T1000 (cell line): ENCODE measurements around the gene PRKCE.
"Not testable (repeated sequence)": the region's sequence is repeated elsewhere in the genome, so short reads cannot be mapped to it uniquely, and the experiment has no call there.

Experiments
- DNase-seq: peaks from one replicate; lab custom pipeline; 2025; ENCODE audit warnings: mixed read lengths; lab: John Stamatoyannopoulos, UW

Gene PRKCE

DNA sequence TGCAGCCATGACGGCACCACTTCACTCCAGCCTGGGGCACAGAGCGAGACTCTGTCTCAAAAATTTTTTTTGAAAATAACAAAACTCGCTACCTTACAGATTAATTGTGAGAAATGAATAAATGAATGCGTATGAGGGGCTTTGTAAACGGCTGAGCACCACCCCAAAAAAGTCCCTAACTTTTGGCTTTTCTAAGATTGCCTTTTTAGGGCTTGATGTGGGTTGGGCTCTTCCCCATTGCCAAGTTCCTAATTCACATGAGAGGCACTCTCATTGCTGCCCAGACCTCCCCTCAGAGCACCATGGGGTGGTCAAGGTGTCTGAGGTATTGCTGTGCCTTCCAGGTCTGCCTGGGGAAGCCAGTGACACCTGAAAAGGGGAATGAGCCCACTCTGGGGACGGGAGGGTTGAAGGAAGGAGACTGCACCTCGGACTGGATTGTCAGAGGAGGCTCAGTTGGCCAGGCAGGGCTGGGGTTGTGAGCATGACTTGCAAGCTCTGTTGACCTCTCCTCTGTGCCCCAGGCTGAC is 186.4 kb downstream of the PRKCE start:
- no peak for DNase-seq

DNA sequence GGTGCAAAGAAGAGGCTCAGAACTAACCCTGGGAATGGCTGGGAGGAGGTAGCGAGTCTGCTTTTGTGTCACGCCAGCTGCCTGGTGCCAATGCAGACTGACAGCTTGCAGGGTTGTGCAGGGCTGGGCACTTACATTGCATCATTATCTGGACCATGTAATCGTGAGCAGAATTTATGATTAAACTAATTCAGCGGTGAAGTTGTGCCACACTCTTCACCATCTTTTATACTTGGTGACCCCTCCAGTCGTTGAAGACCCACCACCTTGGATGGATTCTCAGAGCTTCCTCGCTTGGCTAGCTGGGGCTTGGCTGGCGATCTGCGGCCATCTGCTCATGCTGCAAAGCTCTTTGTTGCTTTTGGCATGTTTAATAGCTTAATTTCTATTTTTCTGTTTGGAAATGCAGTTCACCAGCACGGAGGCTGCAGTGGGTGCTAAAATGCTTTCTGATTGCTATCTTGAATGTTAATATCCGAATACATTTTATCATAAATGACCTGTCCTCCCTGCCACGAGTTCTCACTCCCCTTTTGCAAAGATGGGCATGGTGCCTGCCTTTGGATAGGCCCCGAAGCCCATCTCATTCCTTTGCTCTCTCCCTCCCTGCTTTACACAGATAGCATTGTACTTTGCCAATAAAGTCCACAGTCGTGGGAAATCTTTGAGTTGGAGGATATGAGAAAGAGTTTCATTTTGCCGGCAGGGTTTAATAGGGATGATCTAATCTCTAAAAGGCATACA is 188.2 kb downstream of the PRKCE start:
- no peak for DNase-seq

DNA sequence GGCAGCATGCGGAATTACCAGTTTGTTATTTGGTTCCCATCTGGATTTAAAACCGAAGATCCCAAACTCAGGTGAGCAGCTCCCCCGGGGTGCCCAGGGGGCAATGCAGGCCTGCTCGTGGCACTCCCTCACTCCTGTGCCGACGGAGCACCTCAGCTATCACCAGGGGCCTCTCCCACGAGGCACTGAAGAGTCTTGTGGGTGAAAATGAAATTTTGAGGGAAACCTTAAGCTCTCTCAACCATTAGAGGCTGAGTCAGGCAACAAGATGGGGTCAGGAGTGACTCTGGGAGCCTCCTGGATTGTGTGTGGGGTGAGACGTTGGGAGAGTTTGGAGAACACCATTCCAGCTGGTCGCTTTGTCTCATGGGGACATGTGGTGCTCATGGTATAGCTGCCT is 189.0 kb downstream of the PRKCE start:
- no peak for DNase-seq

DNA sequence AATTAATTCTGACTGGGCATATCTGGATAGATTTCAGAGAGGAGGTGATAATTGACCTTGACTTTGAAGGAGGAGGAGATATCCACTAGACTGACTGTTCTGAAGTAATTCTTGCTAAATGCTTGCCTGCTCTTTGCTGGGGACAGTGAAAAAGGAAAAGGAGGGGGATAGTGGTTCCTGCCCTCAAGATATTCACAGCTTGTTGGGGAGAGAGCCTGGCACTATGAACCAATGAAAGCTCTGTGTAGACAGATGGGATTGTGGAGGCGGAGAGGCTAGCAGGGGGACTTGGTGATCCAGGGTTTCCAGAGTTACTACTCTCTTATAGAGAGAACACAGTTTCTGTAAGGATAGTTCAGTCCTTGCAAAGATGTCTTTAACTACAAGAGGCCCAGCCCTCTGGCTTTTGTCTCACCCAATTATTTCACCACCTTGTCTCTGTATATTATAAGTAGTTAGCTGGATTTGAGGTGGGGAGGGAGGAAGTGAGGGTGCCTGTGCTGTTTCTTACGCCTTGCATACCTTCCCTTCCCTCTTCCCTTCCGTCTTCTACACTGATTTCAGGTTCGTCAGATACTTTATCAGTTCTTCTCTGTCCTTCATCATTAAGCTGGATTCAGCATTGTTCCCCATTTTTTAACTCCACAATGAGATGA is 190.4 kb downstream of the PRKCE start:
- no peak for DNase-seq

DNA sequence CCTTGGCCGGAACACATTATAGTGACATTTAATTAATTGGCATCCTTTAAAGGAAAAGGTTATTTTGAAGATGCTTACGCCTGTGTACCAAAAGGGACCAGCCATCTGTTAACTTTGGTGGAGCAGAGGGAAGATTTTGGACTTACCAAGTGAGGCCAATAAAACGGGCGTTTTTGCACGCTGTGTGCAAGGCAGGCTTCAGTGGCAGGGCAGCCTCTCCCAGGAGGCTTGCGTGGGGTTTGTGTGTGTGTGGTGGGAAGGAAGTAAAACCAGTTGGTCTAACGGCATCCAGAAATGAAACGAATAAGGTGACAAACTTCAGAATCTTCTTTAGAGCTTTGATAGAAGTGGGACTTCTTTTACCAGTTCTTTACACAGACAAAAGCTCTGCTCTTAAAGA is 191.7 kb downstream of the PRKCE start:
- DNase-seq: no peak

DNA sequence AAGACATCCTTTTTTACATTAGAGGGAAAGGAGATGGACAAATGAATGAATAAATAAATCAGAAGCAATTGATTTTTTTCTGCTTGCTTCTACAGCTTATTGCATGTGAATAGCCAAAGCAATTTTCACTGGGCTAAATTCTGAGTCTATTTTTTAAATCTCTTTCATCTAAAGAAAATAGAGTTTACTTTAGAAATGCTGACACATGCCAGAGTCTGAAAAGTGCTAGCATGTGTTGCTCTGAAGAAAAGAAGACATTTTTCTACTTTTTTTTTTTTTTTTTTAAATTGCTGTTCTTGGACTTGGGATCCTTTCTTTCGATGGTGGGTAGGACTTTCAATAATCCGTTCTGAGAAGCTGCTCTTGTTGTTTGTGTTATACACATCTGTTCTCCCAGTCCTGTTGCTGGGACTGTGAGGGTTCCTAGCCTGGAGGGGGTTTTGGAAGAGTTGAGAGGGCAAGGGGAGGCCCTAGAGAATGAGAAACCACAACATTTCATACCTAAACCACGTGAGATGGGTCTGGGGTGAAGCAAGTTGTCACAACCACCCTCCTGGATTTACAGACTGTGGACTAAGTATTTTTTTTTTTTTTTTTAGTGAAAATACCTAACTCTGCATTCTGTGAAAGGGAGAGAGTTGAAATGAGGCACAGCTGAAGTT is 193.5 kb downstream of the PRKCE start:
- no peak for DNase-seq

DNA sequence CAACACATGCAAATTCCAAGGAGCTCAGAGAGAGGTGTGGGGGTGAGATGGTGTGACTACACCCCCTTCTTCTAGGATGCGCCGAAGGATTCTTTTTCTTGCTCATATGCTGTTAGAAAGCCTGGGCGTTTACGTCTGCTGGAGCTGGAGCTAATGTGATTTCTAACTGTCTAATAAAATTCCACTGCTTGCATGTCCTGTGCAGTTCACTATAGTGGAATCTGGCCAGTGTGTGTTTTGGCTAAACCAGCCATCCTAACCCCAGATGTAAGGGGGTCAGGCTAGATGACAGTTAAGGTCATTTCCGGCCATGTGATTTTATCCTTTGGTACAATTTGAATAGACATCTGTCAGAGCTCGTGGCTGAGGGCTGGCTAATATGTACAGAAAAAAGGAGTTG is 194.1 kb downstream of the PRKCE start:
- no peak for DNase-seq

DNA sequence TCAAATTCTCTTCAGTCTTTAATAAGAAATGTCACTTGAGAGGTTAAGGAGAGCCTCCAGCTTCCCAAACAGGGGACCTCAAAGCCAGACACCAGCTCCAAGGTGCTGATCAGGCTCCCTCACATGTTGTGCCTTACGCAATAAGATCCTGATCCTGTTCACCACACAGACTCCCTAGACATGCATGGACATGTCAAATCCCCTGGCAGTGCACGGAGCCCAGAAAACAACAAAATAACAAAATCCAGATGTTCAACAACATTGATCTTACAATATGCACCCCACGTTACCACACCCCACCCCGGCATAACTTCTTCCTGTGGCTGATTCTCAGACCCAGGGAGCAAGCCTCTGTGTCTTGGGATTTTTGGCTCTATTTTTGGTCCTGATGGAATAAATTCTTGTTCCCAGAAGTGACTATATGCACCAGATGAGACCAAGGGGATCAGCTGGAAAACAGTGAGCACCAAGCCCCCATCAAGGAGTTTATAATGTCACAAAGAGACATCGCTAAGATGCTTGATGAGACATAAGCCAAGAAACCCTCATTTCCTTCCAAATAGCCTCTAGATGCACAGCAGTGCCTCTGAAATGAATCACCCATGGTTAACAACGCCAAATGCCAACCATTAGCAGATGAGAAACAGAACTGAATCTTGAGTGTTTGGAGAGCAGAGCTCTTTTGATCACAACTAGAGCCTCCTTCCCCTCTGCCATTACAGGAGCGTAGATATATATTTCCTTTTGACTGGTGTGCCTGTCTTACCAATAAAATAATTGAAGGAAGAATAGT is 198.2 kb downstream of the PRKCE start:
- no peak for DNase-seq

GRCh38 chr2:45850558-45850957 is 199.1 kb downstream of the PRKCE start:
- DNase-seq: no peak

- no peak for DNase-seq
Measured at GRCh38 chr2:45851111-45851510, 199.6 kb downstream of the PRKCE start.

- peak; percentile 57 for DNase-seq
Measured at GRCh38 chr2:45851576-45852304, 200.3 kb downstream of the PRKCE start.

- no peak for DNase-seq
Measured at GRCh38 chr2:45852450-45853150, 201.1 kb downstream of the PRKCE start.

- DNase-seq: no peak
Measured at GRCh38 chr2:45855374-45855773, 203.9 kb downstream of the PRKCE start.

- no peak for DNase-seq
Measured at GRCh38 chr2:45856391-45857274, 205.2 kb downstream of the PRKCE start.

- no peak for DNase-seq
Measured at GRCh38 chr2:45857275-45857609, 205.8 kb downstream of the PRKCE start.

DNA sequence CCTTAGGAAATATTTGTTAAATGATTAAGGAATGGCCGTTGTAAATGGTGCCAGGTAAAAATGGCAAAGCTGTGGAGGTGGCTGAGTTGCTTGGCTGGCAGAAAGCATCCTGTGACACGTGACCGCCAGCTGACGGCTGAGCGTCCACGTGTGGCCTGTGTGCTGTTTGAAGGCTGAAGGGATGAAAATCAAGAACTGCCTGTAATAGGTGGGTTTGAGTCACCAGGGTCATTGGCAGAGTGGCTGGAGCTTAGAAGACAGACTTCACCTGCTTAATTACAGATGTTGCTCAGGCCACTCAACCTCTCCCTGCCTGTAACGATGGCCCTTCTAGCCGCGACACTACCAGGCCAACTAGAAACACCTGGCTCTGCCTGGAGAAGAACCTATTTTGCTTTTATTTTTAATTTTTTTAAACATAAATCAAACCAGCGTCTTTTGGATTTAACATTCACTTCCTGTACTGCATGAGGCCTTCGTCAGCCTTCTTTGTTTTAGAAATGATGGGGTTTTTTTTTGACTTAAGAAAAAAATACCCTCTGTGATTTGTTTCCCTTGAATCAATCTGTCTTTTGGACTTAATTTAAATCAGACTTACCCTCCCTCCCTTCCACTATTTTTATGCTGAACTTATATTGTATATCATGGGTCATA is 206.5 kb downstream of the PRKCE start:
- no peak for DNase-seq

- DNase-seq: not testable (repeated sequence)
Measured at GRCh38 chr2:45858872-45859271, 207.4 kb downstream of the PRKCE start.

DNA sequence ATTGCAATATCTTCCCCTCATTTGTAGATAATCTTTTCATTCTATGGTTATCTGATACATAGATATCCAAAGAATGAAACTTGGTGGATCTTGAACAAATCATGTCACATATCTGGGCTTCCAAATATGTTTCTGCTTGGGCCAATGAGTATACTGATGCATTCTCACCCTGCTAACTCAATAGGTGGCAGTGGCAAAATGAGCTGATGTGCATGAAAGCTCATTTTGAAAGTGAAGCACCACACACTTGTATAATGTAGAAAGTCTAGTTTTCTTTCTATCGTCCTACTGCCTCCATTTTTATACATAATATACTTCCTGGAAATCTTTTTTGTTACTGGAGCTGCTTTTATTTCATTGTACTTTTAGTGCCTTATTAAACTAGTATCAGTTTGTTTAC is 208.2 kb downstream of the PRKCE start:
- no peak for DNase-seq
